Activated CD8-positive, alpha-beta memory T cell treated with anti-CD3 and anti-CD28 coated beads for 4 hours (primary cell): ENCODE data around the gene CMTM2.

Experiments used
- DNase-seq, 2 donors: peaks; one replicate each; pipeline ENCODE4 v3.0.0-alpha.2; 2020; ENCODE audit warnings: low read depth in 2 of 2

CMTM2 gene

GRCh38 chr16:66578651-66579531 is at the start of gene CMTM2:
Gene CMTM2 (plus strand): TSS chr16:66579463. CDS start chr16:66579608, 145 bp downstream.
- DNase-seq: no peak

GRCh38 chr16:66529475-66529874 is 49.8 kb upstream of the CMTM2 start:
- DNase-seq: no peak

GRCh38 chr16:66534376-66534799 is 44.9 kb upstream of the CMTM2 start:
- DNase-seq: no peak

- DNase-seq: no peak
Measured at GRCh38 chr16:66536525-66536924, 42.7 kb upstream of the CMTM2 start.

- no peak for DNase-seq
Measured at GRCh38 chr16:66537236-66537635, 42.0 kb upstream of the CMTM2 start.

- no peak for DNase-seq
Measured at GRCh38 chr16:66538910-66539309, 40.4 kb upstream of the CMTM2 start.

- DNase-seq: no peak
Measured at GRCh38 chr16:66539623-66540469, 39.4 kb upstream of the CMTM2 start.

GRCh38 chr16:66541388-66542355 is 37.6 kb upstream of the CMTM2 start:
- DNase-seq: no peak

GRCh38 chr16:66542396-66542795 is 36.9 kb upstream of the CMTM2 start:
- DNase-seq: no peak

- no peak for DNase-seq
Measured at GRCh38 chr16:66543541-66543940, 35.7 kb upstream of the CMTM2 start.

- no peak for DNase-seq
Measured at GRCh38 chr16:66544016-66544757, 35.1 kb upstream of the CMTM2 start.

- no peak for DNase-seq
Measured at GRCh38 chr16:66547101-66547989, 31.9 kb upstream of the CMTM2 start.

- DNase-seq: no peak
Measured at GRCh38 chr16:66548068-66548467, 31.2 kb upstream of the CMTM2 start.

- DNase-seq: no peak
Measured at GRCh38 chr16:66548868-66549267, 30.4 kb upstream of the CMTM2 start.

- DNase-seq: peak; percentile 23 to 31
Measured at GRCh38 chr16:66549284-66550131, 29.8 kb upstream of the CMTM2 start, which contains the start of gene TK2. Gene TK2 (minus strand): TSS chr16:66550122. CDS start chr16:66550061, 61 bp downstream.

- peak; percentile 17 to 29 for DNase-seq
Measured at GRCh38 chr16:66551348-66551759, 27.9 kb upstream of the CMTM2 start.

- DNase-seq: no peak
Measured at GRCh38 chr16:66551788-66552285, 27.4 kb upstream of the CMTM2 start.
